A673 (cell line): ENCODE results near the gene CACNA2D3.

Experiments used
- EZH2 ChIP-seq: fragments of 200-600 bp; sonication (generic); IDR thresholded peaks from 2 replicates; pipeline ENCODE4 v1.6.1; 2017; ENCODE audit warnings: borderline replicate concordance, low read depth, mild to moderate bottlenecking, mixed read lengths, antibody characterized with exemption, low read length; ENCODE audit not compliant: poor library complexity, severe bottlenecking
- TF ChIP-seq, protein P1 (sequence below): fragments of 300-800, 200-600 bp; sonication (generic); conservative IDR thresholded peaks from 2 replicates; pipeline ENCODE4 v1.5.1; 2017; ENCODE audit warnings: low read depth, mild to moderate bottlenecking, antibody characterized with exemption, low read length, moderate library complexity, mixed read lengths

DNA sequence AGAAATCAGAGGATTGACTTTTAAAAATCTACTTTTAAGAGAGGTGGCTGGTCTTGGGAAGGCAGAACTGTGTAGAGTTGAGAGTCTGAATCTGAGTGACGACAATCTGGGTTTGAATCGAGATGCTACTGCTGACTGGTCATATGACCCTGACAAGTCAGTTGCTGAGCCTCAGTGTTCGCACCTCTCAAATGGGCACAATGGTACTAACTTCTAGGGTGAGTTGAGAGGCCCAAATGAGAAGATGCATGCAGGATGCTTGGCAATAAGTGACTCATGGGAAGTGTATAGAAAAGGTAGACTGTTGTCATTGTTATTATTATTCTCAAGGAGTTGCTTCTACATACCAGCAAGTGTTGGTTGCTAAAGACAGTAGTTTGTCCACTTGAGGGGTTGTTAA lies 10.3 kb downstream of the CACNA2D3 start:
- TF ChIP-seq, protein P1, sequence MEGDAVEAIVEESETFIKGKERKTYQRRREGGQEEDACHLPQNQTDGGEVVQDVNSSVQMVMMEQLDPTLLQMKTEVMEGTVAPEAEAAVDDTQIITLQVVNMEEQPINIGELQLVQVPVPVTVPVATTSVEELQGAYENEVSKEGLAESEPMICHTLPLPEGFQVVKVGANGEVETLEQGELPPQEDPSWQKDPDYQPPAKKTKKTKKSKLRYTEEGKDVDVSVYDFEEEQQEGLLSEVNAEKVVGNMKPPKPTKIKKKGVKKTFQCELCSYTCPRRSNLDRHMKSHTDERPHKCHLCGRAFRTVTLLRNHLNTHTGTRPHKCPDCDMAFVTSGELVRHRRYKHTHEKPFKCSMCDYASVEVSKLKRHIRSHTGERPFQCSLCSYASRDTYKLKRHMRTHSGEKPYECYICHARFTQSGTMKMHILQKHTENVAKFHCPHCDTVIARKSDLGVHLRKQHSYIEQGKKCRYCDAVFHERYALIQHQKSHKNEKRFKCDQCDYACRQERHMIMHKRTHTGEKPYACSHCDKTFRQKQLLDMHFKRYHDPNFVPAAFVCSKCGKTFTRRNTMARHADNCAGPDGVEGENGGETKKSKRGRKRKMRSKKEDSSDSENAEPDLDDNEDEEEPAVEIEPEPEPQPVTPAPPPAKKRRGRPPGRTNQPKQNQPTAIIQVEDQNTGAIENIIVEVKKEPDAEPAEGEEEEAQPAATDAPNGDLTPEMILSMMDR: no peak
- TF ChIP-seq EZH2: no peak
